Measurements from ENCODE around the gene HPSE2. TPM values are rescaled to one million over a fixed set of nuclear protein-coding genes. Genes with fewer than 3 reads are reported as not detected.

The HPSE2 gene
- total RNA-seq, 1 donor = 5.6 TPM

GRCh38 chr10:99119258-99119748 is 116.3 kb downstream of the HPSE2 start:
- no peak for DNase-seq (ENCODE audit: low read depth)
- TF ChIP-seq, protein P1, sequence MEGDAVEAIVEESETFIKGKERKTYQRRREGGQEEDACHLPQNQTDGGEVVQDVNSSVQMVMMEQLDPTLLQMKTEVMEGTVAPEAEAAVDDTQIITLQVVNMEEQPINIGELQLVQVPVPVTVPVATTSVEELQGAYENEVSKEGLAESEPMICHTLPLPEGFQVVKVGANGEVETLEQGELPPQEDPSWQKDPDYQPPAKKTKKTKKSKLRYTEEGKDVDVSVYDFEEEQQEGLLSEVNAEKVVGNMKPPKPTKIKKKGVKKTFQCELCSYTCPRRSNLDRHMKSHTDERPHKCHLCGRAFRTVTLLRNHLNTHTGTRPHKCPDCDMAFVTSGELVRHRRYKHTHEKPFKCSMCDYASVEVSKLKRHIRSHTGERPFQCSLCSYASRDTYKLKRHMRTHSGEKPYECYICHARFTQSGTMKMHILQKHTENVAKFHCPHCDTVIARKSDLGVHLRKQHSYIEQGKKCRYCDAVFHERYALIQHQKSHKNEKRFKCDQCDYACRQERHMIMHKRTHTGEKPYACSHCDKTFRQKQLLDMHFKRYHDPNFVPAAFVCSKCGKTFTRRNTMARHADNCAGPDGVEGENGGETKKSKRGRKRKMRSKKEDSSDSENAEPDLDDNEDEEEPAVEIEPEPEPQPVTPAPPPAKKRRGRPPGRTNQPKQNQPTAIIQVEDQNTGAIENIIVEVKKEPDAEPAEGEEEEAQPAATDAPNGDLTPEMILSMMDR (IDR thresholded peaks at IDR 0.05; ENCODE audit: insufficient read depth, low read depth, low read length) = no peak
- no peak overlapping the region for H3K4me3 ChIP-seq (ENCODE audit: low read depth, low read length)

- H3K4me3 ChIP-seq (ENCODE audit: low read depth, low read length) = no peak overlapping the region
- DNase-seq (ENCODE audit: low read depth) = no peak
- TF ChIP-seq, protein P1 (IDR thresholded peaks at IDR 0.05; ENCODE audit: insufficient read depth, low read depth, low read length) = no peak
These were observed 119.9 kb downstream of the HPSE2 start for GRCh38 chr10:99115703-99116102.

DNA sequence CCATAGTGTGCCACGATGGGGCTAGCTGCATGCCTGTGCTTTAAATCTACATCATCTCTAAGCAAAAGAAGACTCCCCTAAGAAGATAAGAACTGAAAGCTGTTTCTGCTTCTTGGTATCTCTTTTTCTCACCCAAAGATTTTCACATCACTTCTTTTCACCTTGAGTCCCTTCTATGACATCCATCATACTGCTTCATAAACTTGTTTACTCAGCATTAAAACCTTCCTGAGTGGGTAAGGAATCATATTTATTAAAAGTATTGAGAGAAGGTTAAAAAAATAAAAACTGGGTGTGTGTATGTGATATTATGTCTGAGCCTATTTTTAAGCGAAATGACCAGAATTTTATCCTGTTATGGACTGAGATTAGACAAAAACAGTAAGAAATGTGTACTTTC is 150.3 kb downstream of the HPSE2 start:
- TF ChIP-seq, protein P1 (IDR thresholded peaks at IDR 0.05; ENCODE audit: insufficient read depth, low read depth, low read length) = no peak
- no peak for DNase-seq (ENCODE audit: low read depth)
- H3K4me3 ChIP-seq (ENCODE audit: low read depth, low read length) = no peak overlapping the region

DNA sequence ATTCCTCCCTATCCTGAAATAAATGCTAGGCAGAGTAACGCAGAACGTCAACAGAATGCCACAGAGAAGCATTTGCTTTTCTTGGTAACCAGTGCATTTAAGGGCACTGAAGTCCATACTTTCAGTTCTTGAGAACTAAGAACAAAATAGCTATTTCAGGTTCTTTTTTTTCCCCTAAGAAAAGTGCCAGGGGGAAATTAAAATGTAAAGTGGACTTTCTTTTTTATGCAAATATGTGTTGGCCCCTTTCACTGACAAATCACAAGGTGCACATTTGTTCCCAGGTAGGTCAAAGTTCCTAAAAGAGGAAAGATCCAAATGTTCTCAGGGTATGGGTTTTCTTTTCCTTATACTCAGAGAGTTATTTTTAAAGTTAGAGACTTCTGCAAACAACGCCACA is 151.5 kb downstream of the HPSE2 start:
- DNase-seq (ENCODE audit: low read depth) = no peak
- TF ChIP-seq, protein P1 (IDR thresholded peaks at IDR 0.05; ENCODE audit: insufficient read depth, low read depth, low read length) = no peak
- no peak overlapping the region for H3K4me3 ChIP-seq (ENCODE audit: low read depth, low read length)

DNA sequence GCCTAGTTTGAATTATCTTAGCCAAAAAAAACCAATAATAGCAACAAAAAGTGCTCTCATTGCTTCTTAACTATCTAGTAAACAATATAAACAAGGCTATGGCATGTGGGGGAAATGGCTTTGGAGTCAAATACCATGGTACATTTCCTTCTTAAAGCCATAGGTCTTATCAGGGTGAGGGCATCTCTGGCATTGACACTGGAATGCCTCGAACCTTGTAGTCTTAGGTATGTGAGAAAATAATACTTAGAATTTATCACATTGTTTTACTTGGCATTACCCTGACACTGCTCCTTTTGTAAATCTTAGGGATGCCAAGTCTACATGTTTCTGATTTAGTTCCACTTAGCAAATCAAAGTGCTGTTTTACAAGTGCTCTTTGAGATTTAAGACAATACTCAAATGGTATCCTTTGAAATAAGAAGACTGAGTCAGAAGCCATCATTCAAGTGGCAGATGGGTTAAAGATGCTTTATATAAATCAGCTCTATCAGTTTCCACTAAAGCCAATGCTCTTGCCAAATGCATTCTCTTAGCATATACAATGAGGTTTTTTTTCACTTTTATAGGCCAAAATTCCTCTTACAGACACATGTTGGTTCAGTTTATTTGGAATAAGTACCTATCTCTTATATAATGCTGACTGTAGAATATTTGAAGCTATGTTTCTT is 155.2 kb downstream of the HPSE2 start:
- TF ChIP-seq, protein P1 (IDR thresholded peaks at IDR 0.05; ENCODE audit: insufficient read depth, low read depth, low read length) = no peak
- DNase-seq (ENCODE audit: low read depth) = no peak
- H3K4me3 ChIP-seq (ENCODE audit: low read depth, low read length) = no peak overlapping the region

GRCh38 chr10:99062591-99062990 is 173.1 kb downstream of the HPSE2 start:
- H3K4me3 ChIP-seq (ENCODE audit: low read depth, low read length) = no peak overlapping the region
- no peak for DNase-seq (ENCODE audit: low read depth)
- TF ChIP-seq, protein P1 (IDR thresholded peaks at IDR 0.05; ENCODE audit: insufficient read depth, low read depth, low read length) = no peak

GRCh38 chr10:99058762-99059161 is 176.9 kb downstream of the HPSE2 start:
- DNase-seq (ENCODE audit: low read depth) = no peak
- TF ChIP-seq, protein P1 (IDR thresholded peaks at IDR 0.05; ENCODE audit: insufficient read depth, low read depth, low read length) = no peak
- H3K4me3 ChIP-seq (ENCODE audit: low read depth, low read length) = no peak overlapping the region
